Stomach (tissue), 9 donors: ENCODE measurements around the gene NUP133. TPM values are rescaled to one million over a fixed set of nuclear protein-coding genes. Genes with fewer than 3 reads are reported as not detected.

Experiments
- DNase-seq, 2 donors: peaks; one replicate each; pipeline versions ENCODE4 v3.0.0 to v3.0.0-alpha.2; 2013 to 2019
- H3K27ac ChIP-seq, 5 donors: fragments of 200-600 bp in 4 of 5; sonication (generic) in 4 of 5; one replicate each; pipeline ENCODE4 v1.5.1; 2013 to 2019; ENCODE audit warnings: mild to moderate bottlenecking in 1 of 5, moderate library complexity in 1 of 5
- H3K27me3 ChIP-seq, 3 donors: fragments of 200-600 bp; sonication (generic); one replicate each; pipeline ENCODE4 v1.5.1; 2017 to 2019; ENCODE audit warnings: mixed run types in 1 of 3
- H3K36me3 ChIP-seq, 4 donors: fragments of 200-600 bp; sonication (generic); 1 replicate in 3 of 4; 2 replicates in 1 of 4; pipeline ENCODE4 v1.5.1; 2016 to 2019
- H3K4me1 ChIP-seq, 4 donors: fragments of 200-600 bp; sonication (generic); one replicate each; pipeline ENCODE4 v1.5.1; 2016 to 2019
- H3K4me3 ChIP-seq, 4 donors: fragments of 200-600 bp; sonication (generic) in 3 of 4; one replicate each; pipeline ENCODE4 v1.5.1; 2016 to 2019; ENCODE audit warnings: mild to moderate bottlenecking in 1 of 4
- H3K9me3 ChIP-seq, 4 donors: fragments of 200-600 bp; sonication (generic); one replicate each; pipeline ENCODE4 v1.5.1; 2016 to 2019
- EP300 ChIP-seq: sonication (generic); formaldehyde crosslinking; IDR thresholded peaks from one replicate; pipeline ENCODE4 v1.6.1; 2017; ENCODE audit warnings: antibody characterized with exemption
- POLR2A ChIP-seq, 4 donors: fragments of 450-650 bp; IDR thresholded peaks; one replicate each; pipeline ENCODE4 v1.6.1; 2016; ENCODE audit warnings: antibody characterized with exemption in 4 of 4, control low read depth in 2 of 4, mild to moderate bottlenecking in 1 of 4, moderate library complexity in 1 of 4
- POLR2AphosphoS5 ChIP-seq, 3 donors: sonication (generic); formaldehyde crosslinking; IDR thresholded peaks; one replicate each; pipeline ENCODE4 v1.6.1; 2016; ENCODE audit warnings: antibody characterized with exemption in 3 of 3
- WGBS, 5 donors: extraction: QIAGEN DNeasy Blood & Tissue Kit in 3 of 5; methylation state at CpG; one replicate each; pipeline versions ENCODE4 v1.1.5 to v1.1.7; 2013 to 2018; 5-methylcytosine and 5-hydroxymethylcytosine counted together
- intact Hi-C: fragments of 100-400 bp; cut with DNase I; formaldehyde crosslinking; loops from one replicate; pipeline ENCODE4 v1.15.1; 2023; ENCODE audit warnings: low total_unique reads
- polyA plus RNA-seq, 3 donors: library from polyadenylated mRNA; stranded (reverse); fragments of 200-250 nt; gene quantifications; one replicate each; pipeline ENCODE4 v1.2.3, GENCODE V29; 2013
- total RNA-seq, 5 donors: library from RNA; depleted of rRNA; stranded (reverse); fragments of >200 nt; gene quantifications; one replicate each; pipeline versions ENCODE4 v1.1.0 to v1.2.3, GENCODE V29; 2014 to 2016
- TF ChIP-seq, protein P1 (sequence below), 7 experiments: fragments of 450-650 bp in 4 of 7; fragments of 200-600 bp in 3 of 7; sonication (generic) in 3 of 7; IDR thresholded peaks; one replicate each; pipeline ENCODE4 v1.5.1; 2016 to 2019; ENCODE audit warnings: antibody characterized with exemption in 7 of 7, control low read depth in 2 of 7, mild to moderate bottlenecking in 1 of 7
- donor health status: healthy with polysubstance abuse.
- donor health status: Bipolar disorder and iron deficiency.
- donor health status: healthy.

NUP133 gene
- total and polyA plus RNA-seq, 8 donors = 5.5 to 74.7 (median 17.0) TPM

DNA sequence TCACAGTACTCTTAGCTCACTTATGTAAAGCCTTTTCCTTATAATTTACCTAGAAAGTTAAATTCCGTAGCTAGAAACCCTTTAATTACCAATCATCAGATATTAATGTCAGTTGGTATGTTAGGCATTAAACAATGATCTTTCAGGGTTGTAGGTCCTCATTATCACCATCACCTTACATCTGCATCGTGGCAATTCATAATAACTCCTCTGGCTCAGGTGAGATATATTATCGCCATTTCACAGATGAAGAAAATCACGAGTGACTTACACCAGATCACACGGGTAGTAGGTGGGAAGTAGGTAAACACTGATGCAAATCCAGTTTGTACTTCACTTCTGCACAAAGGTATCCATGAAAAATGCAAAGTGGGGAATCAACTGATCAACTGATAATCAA is 639 bp downstream of the NUP133 start:
- DNase-seq = no peak
- Histone ChIP-seq H3K9me3 (no peaks in the 10 kb centered on the region), H3K36me3 (peaks cover 0 to 25% (median 21%) of the 10 kb centered on the region in 4 donors), H3K4me3 (peak overlapping the region; percentile 75 to 96 (median 78)), H3K27ac (peak overlapping the region; percentile 89 to 98 (median 93)), H3K4me1 (peaks cover 5 to 32% (median 19%) of the 10 kb centered on the region in 4 donors), H3K27me3 (no peaks in the 10 kb centered on the region)
- TF ChIP-seq POLR2A (IDR thresholded peaks at IDR 0.05) (no peak), POLR2AphosphoS5 (IDR thresholded peaks at IDR 0.05) (no peak), EP300 (no peak)
- TF ChIP-seq, protein P1, sequence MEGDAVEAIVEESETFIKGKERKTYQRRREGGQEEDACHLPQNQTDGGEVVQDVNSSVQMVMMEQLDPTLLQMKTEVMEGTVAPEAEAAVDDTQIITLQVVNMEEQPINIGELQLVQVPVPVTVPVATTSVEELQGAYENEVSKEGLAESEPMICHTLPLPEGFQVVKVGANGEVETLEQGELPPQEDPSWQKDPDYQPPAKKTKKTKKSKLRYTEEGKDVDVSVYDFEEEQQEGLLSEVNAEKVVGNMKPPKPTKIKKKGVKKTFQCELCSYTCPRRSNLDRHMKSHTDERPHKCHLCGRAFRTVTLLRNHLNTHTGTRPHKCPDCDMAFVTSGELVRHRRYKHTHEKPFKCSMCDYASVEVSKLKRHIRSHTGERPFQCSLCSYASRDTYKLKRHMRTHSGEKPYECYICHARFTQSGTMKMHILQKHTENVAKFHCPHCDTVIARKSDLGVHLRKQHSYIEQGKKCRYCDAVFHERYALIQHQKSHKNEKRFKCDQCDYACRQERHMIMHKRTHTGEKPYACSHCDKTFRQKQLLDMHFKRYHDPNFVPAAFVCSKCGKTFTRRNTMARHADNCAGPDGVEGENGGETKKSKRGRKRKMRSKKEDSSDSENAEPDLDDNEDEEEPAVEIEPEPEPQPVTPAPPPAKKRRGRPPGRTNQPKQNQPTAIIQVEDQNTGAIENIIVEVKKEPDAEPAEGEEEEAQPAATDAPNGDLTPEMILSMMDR (IDR thresholded peaks at IDR 0.05) = no peak
- intact Hi-C loops = no loop called here
- 2 to 6% (median 4%) methylated on average over 5 of the region's 5 CpGs for WGBS, 5 donors

GRCh38 chr1:229506633-229507032 is 1.5 kb downstream of the NUP133 start:
- no peak for DNase-seq
- no peak overlapping the region for H3K27ac ChIP-seq
- WGBS, 5 donors = 69 to 79% (median 74%) methylated on average over 8 of the region's 8 CpGs
- no peaks in the 10 kb centered on the region for H3K9me3 ChIP-seq
- TF ChIP-seq POLR2AphosphoS5 (IDR thresholded peaks at IDR 0.05) = no peak
- TF ChIP-seq, protein P1 (IDR thresholded peaks at IDR 0.05) = no peak
- TF ChIP-seq POLR2A (IDR thresholded peaks at IDR 0.05) = no peak
- TF ChIP-seq EP300 = no peak
- peak overlapping the region in 2 of 4 donors; percentile 81 to 96 for H3K4me3 ChIP-seq
- intact Hi-C loops = no loop called here
- H3K36me3 ChIP-seq = peaks cover 0 to 34% (median 28%) of the 10 kb centered on the region in 4 donors
- H3K4me1 ChIP-seq = peaks cover 5 to 32% (median 19%) of the 10 kb centered on the region in 4 donors
- H3K27me3 ChIP-seq = no peaks in the 10 kb centered on the region

- intact Hi-C loops = no loop called here
Measured at GRCh38 chr1:229495782-229496181, 12.4 kb downstream of the NUP133 start.

GRCh38 chr1:229487181-229487580 is 21.0 kb downstream of the NUP133 start:
- intact Hi-C loops = no loop called here
- Histone ChIP-seq H3K27me3 (no peaks in the 10 kb centered on the region), H3K4me1 (peaks cover 0 to 1% (median under 1%) of the 10 kb centered on the region in 4 donors), H3K9me3 (no peaks in the 10 kb centered on the region), H3K36me3 (peaks cover 52 to 100% (median 97%) of the 10 kb centered on the region in 4 donors), H3K27ac (no peak overlapping the region), H3K4me3 (no peak overlapping the region)
- TF ChIP-seq EP300 = no peak
- TF ChIP-seq, protein P1 (IDR thresholded peaks at IDR 0.05) = no peak
- TF ChIP-seq POLR2AphosphoS5 (IDR thresholded peaks at IDR 0.05) = no peak
- DNase-seq = no peak
- 91 to 100% (median 95%) methylated on average over 1 of the region's 1 CpG for WGBS, 5 donors

More at GRCh38 chr1:229495782-229496181, 12.4 kb downstream of the NUP133 start:
- no peak overlapping the region for H3K27ac ChIP-seq
- 85 to 95% (median 91%) methylated on average over 2 of the region's 2 CpGs for WGBS, 5 donors
- H3K4me3 ChIP-seq = no peak overlapping the region
- H3K4me1 ChIP-seq = no peaks in the 10 kb centered on the region
- TF ChIP-seq POLR2AphosphoS5 (IDR thresholded peaks at IDR 0.05) (no peak), EP300 (no peak), POLR2A (IDR thresholded peaks at IDR 0.05) (no peak)
- TF ChIP-seq, protein P1 (IDR thresholded peaks at IDR 0.05) = no peak
- H3K36me3 ChIP-seq = peaks cover 45 to 100% (median 99%) of the 10 kb centered on the region in 4 donors
- no peak for DNase-seq
- no peaks in the 10 kb centered on the region for H3K27me3 ChIP-seq
- H3K9me3 ChIP-seq = no peaks in the 10 kb centered on the region
